Measurements from ENCODE around the gene NSA2. TPM values are rescaled to one million over a fixed set of nuclear protein-coding genes. Genes with fewer than 3 reads are reported as not detected.
A peak's percentile ranks its signal among the peaks of the same experiment; 100 is the strongest.
"Not testable (repeated sequence)": the region's sequence is repeated elsewhere in the genome, so short reads cannot be mapped to it uniquely, and the experiment has no call there.

NSA2 gene
- total RNA-seq, 3 donors from 2014 or later = 129 to 150 (median 134) TPM

DNA sequence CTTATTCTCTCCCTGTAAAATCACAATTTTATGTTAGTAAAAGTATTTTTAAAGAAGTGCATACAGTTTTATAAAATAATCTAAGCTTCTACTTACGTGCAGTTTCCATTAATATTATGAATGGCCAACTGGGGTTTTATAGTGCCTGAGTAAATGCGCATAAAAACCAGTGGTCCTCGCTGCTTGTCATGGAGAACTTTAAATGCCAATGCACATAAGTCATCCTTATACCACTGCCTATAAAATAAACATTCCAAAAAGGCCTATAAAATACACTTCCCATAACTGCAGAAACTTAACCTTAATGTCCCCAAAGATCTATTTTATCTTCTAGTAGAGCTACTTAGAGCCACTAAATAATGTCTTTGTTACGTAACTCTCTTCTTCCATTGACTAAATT, 28.6 kb upstream of the NSA2 start:
- intact Hi-C loops (cut with DNase I; ENCODE audit: low total_unique reads) = no loop called here
- no peaks in the 10 kb centered on the region for H3K27me3 ChIP-seq
- DNase-seq (ENCODE audit: low spot score in 2 of 2) = no peak
- H3K36me3 ChIP-seq = peaks cover 4% of the 10 kb centered on the region
- no peak for TF ChIP-seq POLR2AphosphoS5 (IDR thresholded peaks at IDR 0.05)
- H3K4me1 ChIP-seq = no peaks in the 10 kb centered on the region
- H3K27ac ChIP-seq = no peak overlapping the region
- no peaks in the 10 kb centered on the region for H3K9me3 ChIP-seq
- no peak overlapping the region for H3K4me3 ChIP-seq

DNA sequence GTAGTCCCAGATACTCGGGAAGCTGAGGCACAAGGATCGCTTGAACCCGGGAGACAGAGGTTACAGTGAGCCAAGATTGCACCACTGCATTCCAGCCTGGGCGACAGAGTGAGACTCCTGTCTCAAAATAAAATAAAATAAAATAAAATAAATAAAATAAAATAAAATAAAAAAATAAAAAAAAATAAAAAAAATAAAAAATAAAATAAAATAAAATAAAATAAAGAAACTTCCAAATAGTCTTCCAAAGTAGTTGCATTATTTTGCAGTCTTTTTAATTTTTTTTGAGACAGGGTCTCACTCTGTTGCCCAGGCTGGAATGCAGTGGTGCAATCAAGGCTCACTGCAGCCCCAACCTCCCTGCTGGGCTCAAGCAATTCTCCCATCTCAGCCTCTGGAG, 18.3 kb upstream of the NSA2 start:
- H3K27ac ChIP-seq; H3K4me3 ChIP-seq; DNase-seq (ENCODE audit: low spot score in 2 of 2); H3K36me3 ChIP-seq; H3K4me1 ChIP-seq; H3K27me3 ChIP-seq; H3K9me3 ChIP-seq; intact Hi-C loops (cut with DNase I; ENCODE audit: low total_unique reads): not testable (repeated sequence)

DNA sequence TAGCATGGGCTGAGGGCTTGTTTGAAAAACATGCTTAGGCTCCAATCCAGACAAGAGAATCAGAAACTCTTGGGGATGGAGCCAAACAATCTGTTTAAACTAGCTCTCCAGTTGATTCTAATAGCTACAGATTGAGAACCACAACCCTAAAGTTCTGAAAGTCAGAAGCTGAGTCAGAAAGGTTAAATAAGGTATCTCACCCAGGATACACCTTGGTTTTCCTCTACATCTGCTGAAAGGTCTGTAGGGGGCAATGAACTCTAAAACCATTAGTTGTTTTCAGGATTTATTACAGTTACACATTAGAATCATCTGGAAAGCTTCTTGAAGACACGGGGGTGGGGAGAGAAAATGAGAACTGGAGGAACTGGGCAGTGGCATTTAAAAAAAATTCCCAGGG, 5.8 kb upstream of the NSA2 start:
- Histone ChIP-seq H3K27ac (no peak overlapping the region), H3K9me3 (peaks cover 0 to 2% of the 10 kb centered on the region in 2 donors), H3K36me3 (peaks cover 9% of the 10 kb centered on the region), H3K4me1 (peaks cover 0 to 10% of the 10 kb centered on the region in 2 donors), H3K4me3 (no peak overlapping the region), H3K27me3 (no peaks in the 10 kb centered on the region)
- no peak for DNase-seq (ENCODE audit: low spot score in 2 of 2)
- intact Hi-C loops (cut with DNase I; ENCODE audit: low total_unique reads) = no loop called here
- no peak for TF ChIP-seq POLR2A (IDR thresholded peaks at IDR 0.05)
- TF ChIP-seq, protein P1, sequence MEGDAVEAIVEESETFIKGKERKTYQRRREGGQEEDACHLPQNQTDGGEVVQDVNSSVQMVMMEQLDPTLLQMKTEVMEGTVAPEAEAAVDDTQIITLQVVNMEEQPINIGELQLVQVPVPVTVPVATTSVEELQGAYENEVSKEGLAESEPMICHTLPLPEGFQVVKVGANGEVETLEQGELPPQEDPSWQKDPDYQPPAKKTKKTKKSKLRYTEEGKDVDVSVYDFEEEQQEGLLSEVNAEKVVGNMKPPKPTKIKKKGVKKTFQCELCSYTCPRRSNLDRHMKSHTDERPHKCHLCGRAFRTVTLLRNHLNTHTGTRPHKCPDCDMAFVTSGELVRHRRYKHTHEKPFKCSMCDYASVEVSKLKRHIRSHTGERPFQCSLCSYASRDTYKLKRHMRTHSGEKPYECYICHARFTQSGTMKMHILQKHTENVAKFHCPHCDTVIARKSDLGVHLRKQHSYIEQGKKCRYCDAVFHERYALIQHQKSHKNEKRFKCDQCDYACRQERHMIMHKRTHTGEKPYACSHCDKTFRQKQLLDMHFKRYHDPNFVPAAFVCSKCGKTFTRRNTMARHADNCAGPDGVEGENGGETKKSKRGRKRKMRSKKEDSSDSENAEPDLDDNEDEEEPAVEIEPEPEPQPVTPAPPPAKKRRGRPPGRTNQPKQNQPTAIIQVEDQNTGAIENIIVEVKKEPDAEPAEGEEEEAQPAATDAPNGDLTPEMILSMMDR (IDR thresholded peaks at IDR 0.05) = no peak
- no peak for TF ChIP-seq POLR2AphosphoS5 (IDR thresholded peaks at IDR 0.05)

DNA sequence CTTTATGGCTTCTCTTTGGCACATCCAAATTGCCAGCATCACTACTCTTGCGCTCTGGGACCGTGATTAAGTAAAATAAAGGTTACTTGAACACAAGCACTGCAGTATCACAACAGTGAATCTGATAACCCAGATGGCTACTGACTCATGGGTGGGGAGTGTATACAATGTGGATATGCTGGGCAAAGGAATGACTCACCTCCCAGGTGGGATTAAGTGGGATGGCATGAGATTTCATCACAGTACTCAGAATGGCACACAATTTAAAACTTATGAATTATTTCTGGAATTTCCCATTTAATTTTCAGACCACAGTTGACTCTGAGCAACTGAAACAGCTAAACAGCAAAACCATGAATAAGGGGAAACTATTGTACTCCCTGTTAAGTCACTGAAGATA, 4.5 kb upstream of the NSA2 start:
- Histone ChIP-seq H3K36me3 (no peaks in the 10 kb centered on the region), H3K4me1 (peaks cover 0 to 10% of the 10 kb centered on the region in 2 donors), H3K27me3 (no peaks in the 10 kb centered on the region), H3K27ac (no peak overlapping the region), H3K4me3 (no peak overlapping the region), H3K9me3 (no peaks in the 10 kb centered on the region)
- DNase-seq (ENCODE audit: low spot score in 2 of 2) = no peak
- intact Hi-C loops (cut with DNase I; ENCODE audit: low total_unique reads) = no loop called here
- TF ChIP-seq POLR2AphosphoS5 (IDR thresholded peaks at IDR 0.05) (no peak), POLR2A (IDR thresholded peaks at IDR 0.05) (no peak)
- TF ChIP-seq, protein P1 (IDR thresholded peaks at IDR 0.05) = no peak

DNA sequence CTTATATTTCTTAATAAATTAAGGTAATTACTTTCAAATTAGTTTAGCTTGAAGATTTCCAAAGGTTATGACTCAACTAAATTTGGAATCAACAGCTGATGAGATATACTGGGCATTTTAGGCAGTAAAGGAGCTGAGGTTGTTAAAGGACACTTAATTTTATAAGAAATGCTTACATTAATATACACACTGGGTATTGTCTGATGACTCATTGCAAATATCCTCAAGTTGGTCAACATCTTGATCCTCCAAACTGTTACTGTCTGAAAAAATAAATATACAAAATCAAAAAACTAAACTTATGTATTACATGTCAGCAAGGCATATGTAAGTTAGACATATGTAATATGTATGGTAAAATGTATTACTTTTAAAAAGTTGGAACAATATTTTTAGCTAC, 3.5 kb upstream of the NSA2 start:
- intact Hi-C loops (cut with DNase I; ENCODE audit: low total_unique reads) = no loop called here

DNA sequence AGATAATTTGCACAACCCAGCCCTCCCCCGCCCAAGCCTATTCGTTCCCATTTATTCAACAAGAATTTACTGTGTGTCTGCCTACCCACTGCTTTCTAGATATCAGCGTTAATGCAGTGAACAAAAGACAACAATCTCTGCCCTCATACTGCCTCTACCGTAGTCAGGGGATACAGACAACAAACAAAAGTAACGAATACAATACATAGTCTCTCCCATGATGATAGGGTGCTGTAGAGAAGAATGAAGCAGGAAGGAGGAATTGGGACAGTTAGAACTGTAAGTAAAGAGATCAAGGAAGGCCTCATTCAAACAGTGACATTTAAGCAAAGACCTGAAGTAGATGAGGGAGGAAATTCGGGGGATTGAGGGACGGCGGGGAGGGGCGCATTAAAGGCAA, 1.8 kb upstream of the NSA2 start:
- Histone ChIP-seq H3K36me3 (no peaks in the 10 kb centered on the region), H3K27me3 (no peaks in the 10 kb centered on the region), H3K27ac (no peak overlapping the region), H3K4me1 (peaks cover 0 to 16% of the 10 kb centered on the region in 2 donors), H3K9me3 (no peaks in the 10 kb centered on the region), H3K4me3 (peak overlapping the region in 2 of 3 donors; percentile 82 to 96)
- TF ChIP-seq POLR2A (IDR thresholded peaks at IDR 0.05) = no peak
- TF ChIP-seq, protein P1 (IDR thresholded peaks at IDR 0.05) = no peak
- TF ChIP-seq POLR2AphosphoS5 (IDR thresholded peaks at IDR 0.05) = no peak
- intact Hi-C loops (cut with DNase I; ENCODE audit: low total_unique reads) = no loop called here
- no peak for DNase-seq (ENCODE audit: low spot score in 2 of 2)

More for the DNA sequence above, 3.5 kb upstream of the NSA2 start:
- no peaks in the 10 kb centered on the region for H3K9me3 ChIP-seq
- TF ChIP-seq POLR2A (IDR thresholded peaks at IDR 0.05) (no peak), POLR2AphosphoS5 (IDR thresholded peaks at IDR 0.05) (no peak)
- TF ChIP-seq, protein P1 (IDR thresholded peaks at IDR 0.05) = no peak
- no peak overlapping the region for H3K27ac ChIP-seq
- H3K4me3 ChIP-seq = no peak overlapping the region
- H3K4me1 ChIP-seq = peaks cover 0 to 16% of the 10 kb centered on the region in 2 donors
- H3K36me3 ChIP-seq = no peaks in the 10 kb centered on the region
- H3K27me3 ChIP-seq = no peaks in the 10 kb centered on the region
- DNase-seq (ENCODE audit: low spot score in 2 of 2) = no peak

Data from breast epithelium (tissue), 4 donors.